Tibial nerve (tissue), 4 donors: ENCODE data around the gene KBTBD13. TPM values are rescaled to one million over a fixed set of nuclear protein-coding genes. Genes with fewer than 3 reads are reported as not detected.

Experiments used
- DNase-seq, 2 donors: peaks; one replicate each; pipeline ENCODE4 v3.0.0-alpha.2; 2019; ENCODE audit warnings: low spot score in 2 of 2
- H3K27ac ChIP-seq, 4 donors: fragments of 200-600 bp; sonication (generic) in 3 of 4; one replicate each; pipeline ENCODE4 v1.5.1; 2017 to 2019; ENCODE audit warnings: mild to moderate bottlenecking in 1 of 4
- H3K27me3 ChIP-seq, 2 donors: fragments of 200-600 bp; sonication (generic) in 1 of 2; one replicate each; pipeline versions ENCODE4 v1.5.1 to v1.6.0; 2017 to 2019
- H3K36me3 ChIP-seq, 3 donors: fragments of 200-600 bp; sonication (generic); one replicate each; pipeline ENCODE4 v1.5.1; 2018 to 2019
- H3K4me1 ChIP-seq, 4 donors: fragments of 200-600 bp; sonication (generic) in 3 of 4; one replicate each; pipeline ENCODE4 v1.5.1; 2017 to 2019
- H3K4me3 ChIP-seq, 4 donors: fragments of 200-600 bp; sonication (generic) in 3 of 4; one replicate each; pipeline ENCODE4 v1.5.1; 2017 to 2019; ENCODE audit warnings: mild to moderate bottlenecking in 1 of 4, moderate library complexity in 1 of 4
- H3K9me3 ChIP-seq, 4 donors: fragments of 200-600 bp; sonication (generic) in 3 of 4; one replicate each; pipeline ENCODE4 v1.5.1; 2017 to 2019
- CTCF ChIP-seq, 5 experiments: fragments of 200-600 bp in 3 of 5; fragments of 450-650 bp in 2 of 5; sonication (generic) in 3 of 5; IDR thresholded peaks; one replicate each; pipeline ENCODE4 v1.5.1; 2016 to 2019; ENCODE audit warnings: antibody characterized with exemption in 5 of 5, mild to moderate bottlenecking in 3 of 5, moderate library complexity in 2 of 5
- EP300 ChIP-seq, 2 donors: sonication (generic); formaldehyde crosslinking; IDR thresholded peaks; one replicate each; pipeline ENCODE4 v1.6.1; 2017; ENCODE audit warnings: antibody characterized with exemption in 2 of 2, mild to moderate bottlenecking in 1 of 2
- POLR2A ChIP-seq, 2 donors: fragments of 450-650 bp; IDR thresholded peaks; one replicate each; pipeline ENCODE4 v1.6.1; 2017; ENCODE audit warnings: antibody characterized with exemption in 2 of 2, mild to moderate bottlenecking in 2 of 2, moderate library complexity in 2 of 2
- WGBS, 2 donors: methylation state at CpG; one replicate each; pipeline ENCODE4 v1.1.5; 2018; 5-methylcytosine and 5-hydroxymethylcytosine counted together
- total RNA-seq, 4 donors: library from RNA; depleted of rRNA; stranded (reverse); fragments of >200 nt; gene quantifications; one replicate each; pipeline ENCODE4 v1.1.0, GENCODE V29; 2016

The KBTBD13 gene
- total RNA-seq, 4 donors from 2014 or later: not detected

GRCh38 chr15:65102912-65103311 lies 26.4 kb downstream of the KBTBD13 start:
- TF ChIP-seq POLR2A (IDR thresholded peaks at IDR 0.05): no peak
- no peak for TF ChIP-seq EP300 (IDR thresholded peaks at IDR 0.05)
- no peak for TF ChIP-seq CTCF (IDR thresholded peaks at IDR 0.05)
- Histone ChIP-seq H3K4me1 (peaks cover 0 to 10% (median 0%) of the 10 kb centered on the region in 4 donors), H3K4me3 (no peak overlapping the region), H3K27ac (no peak overlapping the region), H3K36me3 (peaks cover 0 to 71% (median 3%) of the 10 kb centered on the region in 3 donors), H3K9me3 (no peaks in the 10 kb centered on the region), H3K27me3 (no peaks in the 10 kb centered on the region)
- WGBS, 2 donors: 91 to 99% methylated on average over 3 of the region's 3 CpGs
- no peak for DNase-seq

DNA sequence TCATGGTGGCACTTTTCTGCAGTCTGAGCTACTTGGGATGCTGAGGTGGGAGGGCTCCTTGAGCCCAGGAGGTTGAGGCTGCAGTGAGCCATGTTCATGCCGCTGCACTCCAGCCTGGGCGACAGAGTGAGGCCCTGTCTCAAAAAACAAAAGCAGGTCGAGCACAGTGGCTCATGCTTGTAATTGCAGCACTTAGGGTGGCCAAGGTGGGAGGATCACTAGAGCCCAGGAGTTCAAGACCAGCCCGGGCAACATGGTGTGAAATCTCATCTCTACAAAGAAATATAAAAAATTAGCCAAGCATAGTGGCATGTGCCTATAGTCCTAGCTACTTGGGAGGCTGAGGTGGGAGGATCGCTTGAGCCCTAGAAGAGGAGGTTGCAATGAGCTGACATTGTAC lies 28.5 kb downstream of the KBTBD13 start:
- no peak overlapping the region for H3K4me3 ChIP-seq
- no peaks in the 10 kb centered on the region for H3K9me3 ChIP-seq
- no peaks in the 10 kb centered on the region for H3K27me3 ChIP-seq
- peaks cover 0 to 10% (median 0%) of the 10 kb centered on the region in 4 donors for H3K4me1 ChIP-seq
- no peak overlapping the region for H3K27ac ChIP-seq
- peaks cover 0 to 58% (median 3%) of the 10 kb centered on the region in 3 donors for H3K36me3 ChIP-seq
- no peak for TF ChIP-seq CTCF (IDR thresholded peaks at IDR 0.05)
- no peak for TF ChIP-seq POLR2A (IDR thresholded peaks at IDR 0.05)
- no peak for TF ChIP-seq EP300 (IDR thresholded peaks at IDR 0.05)
- 81 to 85% methylated on average over 5 of the region's 5 CpGs for WGBS, 2 donors
- DNase-seq: no peak

DNA sequence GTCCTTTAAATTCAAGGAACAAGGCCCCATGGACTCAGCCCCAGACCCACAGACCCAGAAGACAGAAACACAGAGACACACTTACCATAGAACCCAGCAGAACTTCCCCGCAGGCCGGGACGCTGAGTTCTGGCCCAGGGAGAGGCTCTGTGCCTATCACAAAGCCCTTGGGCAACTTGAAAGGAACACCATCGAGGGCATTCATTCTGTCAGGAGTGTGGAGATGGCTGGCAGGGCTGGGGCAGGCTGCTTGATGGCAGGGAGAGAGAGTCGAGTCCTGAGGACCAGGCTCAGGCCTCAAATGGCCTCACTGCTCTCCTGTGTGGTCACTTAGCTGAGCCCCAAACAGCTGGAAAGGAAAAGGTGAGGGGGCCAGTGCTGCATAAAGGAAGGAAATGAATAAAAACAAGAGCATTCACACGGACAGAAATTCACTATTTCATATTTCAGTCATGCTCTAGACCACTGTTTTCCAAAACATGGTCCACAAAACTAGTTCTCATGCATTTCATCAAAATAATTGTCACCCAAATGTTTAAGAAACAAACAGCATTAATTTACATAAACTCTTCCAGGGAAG lies 29.6 kb downstream of the KBTBD13 start:
- 60 to 80% methylated on average over 3 to 6 of the region's 6 CpGs for WGBS, 2 donors
- H3K4me1 ChIP-seq: peaks cover 0 to 8% (median 0%) of the 10 kb centered on the region in 4 donors
- H3K36me3 ChIP-seq: peaks cover 0 to 53% (median 3%) of the 10 kb centered on the region in 3 donors
- no peak overlapping the region for H3K27ac ChIP-seq
- DNase-seq: no peak
- no peaks in the 10 kb centered on the region for H3K9me3 ChIP-seq
- TF ChIP-seq EP300 (IDR thresholded peaks at IDR 0.05) (no peak), POLR2A (IDR thresholded peaks at IDR 0.05) (no peak), CTCF (IDR thresholded peaks at IDR 0.05) (no peak)
- H3K4me3 ChIP-seq: no peak overlapping the region
- H3K27me3 ChIP-seq: no peaks in the 10 kb centered on the region

- Histone ChIP-seq H3K9me3 (no peaks in the 10 kb centered on the region), H3K36me3 (peaks cover 0 to 63% (median 0%) of the 10 kb centered on the region in 3 donors), H3K4me3 (no peak overlapping the region), H3K4me1 (no peaks in the 10 kb centered on the region), H3K27me3 (no peaks in the 10 kb centered on the region), H3K27ac (no peak overlapping the region)
- DNase-seq: no peak
- TF ChIP-seq CTCF (IDR thresholded peaks at IDR 0.05) (no peak), EP300 (IDR thresholded peaks at IDR 0.05) (no peak), POLR2A (IDR thresholded peaks at IDR 0.05) (no peak)
- WGBS, 2 donors: 36 to 40% methylated on average over 3 of the region's 3 CpGs
These were observed 34.2 kb downstream of the KBTBD13 start for GRCh38 chr15:65110676-65111292.

- no peaks in the 10 kb centered on the region for H3K4me1 ChIP-seq
- TF ChIP-seq POLR2A (IDR thresholded peaks at IDR 0.05) (no peak), EP300 (IDR thresholded peaks at IDR 0.05) (no peak), CTCF (IDR thresholded peaks at IDR 0.05) (no peak)
These were observed 38.5 kb downstream of the KBTBD13 start, which contains the start of gene UBAP1L for GRCh38 chr15:65115086-65115485. Gene UBAP1L (minus strand): TSS chr15:65115200. CDS start chr15:65106215, 8,985 bp downstream.

More at GRCh38 chr15:65115086-65115485, 38.5 kb downstream of the KBTBD13 start, which contains the start of gene UBAP1L:
- H3K9me3 ChIP-seq: no peaks in the 10 kb centered on the region
- WGBS, 2 donors: 54 to 57% methylated on average over 2 of the region's 2 CpGs
- DNase-seq: no peak
- H3K27ac ChIP-seq: no peak within 1 kb of the TSS
- no peaks in the 10 kb centered on the region for H3K27me3 ChIP-seq
- H3K36me3 ChIP-seq: peaks cover 5 to 91% (median 17%) of the 10 kb centered on the region in 3 donors
- no peak within 1 kb of the TSS for H3K4me3 ChIP-seq
